Activated naive CD4-positive, alpha-beta T cell treated with anti-CD3 and anti-CD28 coated beads, Interleukin-2, amount 10 ng/mL, durations not matched to agents 7 days and 5 days (primary cell): ENCODE measurements around the gene SLC39A10.
"Not testable (repeated sequence)": the region's sequence is repeated elsewhere in the genome, so short reads cannot be mapped to it uniquely, and the experiment has no call there.

Experiments
- CTCF ChIA-PET: fragments of 350-600 bp; sonication (Branson Sonifier 250); formaldehyde crosslinking; loops from one replicate; lab custom pipeline; 2021; ENCODE audit warnings: antibody characterized with exemption; lab: Charles Lee
- DNase-seq: peaks from one replicate; pipeline ENCODE4 v3.0.0-alpha.2; 2020
- H3K27ac Mint-ChIP-seq: one replicate; pipeline ENCODE4 v1.8.0; 2021; ENCODE audit warnings: mild to moderate bottlenecking, moderate library complexity, mixed read lengths
- H3K27me3 Mint-ChIP-seq: one replicate; pipeline ENCODE4 v1.8.0; 2021; ENCODE audit warnings: mild to moderate bottlenecking, mixed read lengths
- H3K36me3 Mint-ChIP-seq: one replicate; pipeline ENCODE4 v1.8.0; 2021; ENCODE audit warnings: mixed read lengths
- H3K4me1 Mint-ChIP-seq: one replicate; pipeline ENCODE4 v1.8.0; 2021; ENCODE audit warnings: mixed read lengths
- H3K4me3 Mint-ChIP-seq: one replicate; pipeline ENCODE4 v1.8.0; 2021; ENCODE audit warnings: mild to moderate bottlenecking, moderate library complexity, mixed read lengths
- H3K9me3 Mint-ChIP-seq: one replicate; pipeline ENCODE4 v1.8.0; 2021; ENCODE audit warnings: mixed read lengths

Gene SLC39A10

DNA sequence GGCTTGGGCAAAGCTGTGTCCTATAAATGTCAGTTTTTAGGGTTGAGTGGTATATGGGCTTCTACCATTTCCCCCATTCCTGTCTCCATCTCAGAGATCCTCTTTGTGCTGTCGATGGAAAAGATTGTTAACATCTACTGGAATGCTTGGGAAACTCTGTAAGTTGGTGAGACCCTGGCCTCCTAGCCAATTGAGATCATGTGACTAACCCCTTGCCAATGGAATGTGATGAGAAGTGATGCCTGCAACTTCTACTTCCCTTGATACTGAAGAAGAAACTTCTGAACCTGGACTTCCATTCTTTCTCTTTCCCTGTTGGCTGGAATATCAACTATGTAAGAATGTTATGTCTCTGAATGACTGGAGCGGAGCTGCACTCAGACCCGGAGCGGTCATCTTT, 14.5 kb downstream of the SLC39A10 start:
- H3K36me3 Mint-ChIP-seq, result peaks cover 11% of the 10 kb centered on the region

DNA sequence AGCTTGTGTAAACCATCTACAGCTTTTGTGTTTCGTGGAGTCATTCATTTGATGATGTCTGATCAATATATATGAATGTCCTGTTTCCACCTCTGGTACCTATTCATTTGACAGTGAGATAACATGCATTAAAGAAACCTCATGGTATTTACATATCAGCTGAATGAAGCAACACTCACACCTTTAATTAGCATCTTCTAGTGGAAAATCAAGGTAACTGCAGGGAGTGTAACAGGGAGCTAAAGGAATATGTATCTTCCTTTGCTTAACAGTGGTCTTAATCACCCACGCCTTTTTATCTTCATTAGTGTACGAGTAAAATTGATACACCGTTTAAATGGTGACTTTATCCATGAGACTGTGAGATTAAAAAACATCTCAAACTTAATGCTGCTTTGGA, 15.6 kb downstream of the SLC39A10 start:
- H3K27me3 Mint-ChIP-seq, result no peaks in the 10 kb centered on the region
- H3K4me1 Mint-ChIP-seq, result peaks cover 9% of the 10 kb centered on the region
- H3K9me3 Mint-ChIP-seq, result no peaks in the 10 kb centered on the region
- H3K36me3 Mint-ChIP-seq, result peaks cover 14% of the 10 kb centered on the region
- CTCF ChIA-PET, result interaction anchor here (1.1 to 1.4 kb wide), 4 partner anchors 8 to 97 kb away, joined by 3 to 4 read pairs (median 4); no protein-coding TSS in a partner anchor
- H3K4me3 Mint-ChIP-seq, result no peak overlapping the region
- H3K27ac Mint-ChIP-seq, result no peak overlapping the region
- DNase-seq, result no peak

More for the DNA sequence above, 14.5 kb downstream of the SLC39A10 start:
- Mint-ChIP-seq H3K4me3 (no peak overlapping the region), H3K27me3 (no peaks in the 10 kb centered on the region), H3K9me3 (no peaks in the 10 kb centered on the region), H3K4me1 (peaks cover 2% of the 10 kb centered on the region), H3K27ac (no peak overlapping the region)
- CTCF ChIA-PET, result interaction anchor here (1.1 kb wide), 1 partner anchor 11 kb away, joined by 3 read pairs; no protein-coding TSS in a partner anchor
- no peak for DNase-seq

DNA sequence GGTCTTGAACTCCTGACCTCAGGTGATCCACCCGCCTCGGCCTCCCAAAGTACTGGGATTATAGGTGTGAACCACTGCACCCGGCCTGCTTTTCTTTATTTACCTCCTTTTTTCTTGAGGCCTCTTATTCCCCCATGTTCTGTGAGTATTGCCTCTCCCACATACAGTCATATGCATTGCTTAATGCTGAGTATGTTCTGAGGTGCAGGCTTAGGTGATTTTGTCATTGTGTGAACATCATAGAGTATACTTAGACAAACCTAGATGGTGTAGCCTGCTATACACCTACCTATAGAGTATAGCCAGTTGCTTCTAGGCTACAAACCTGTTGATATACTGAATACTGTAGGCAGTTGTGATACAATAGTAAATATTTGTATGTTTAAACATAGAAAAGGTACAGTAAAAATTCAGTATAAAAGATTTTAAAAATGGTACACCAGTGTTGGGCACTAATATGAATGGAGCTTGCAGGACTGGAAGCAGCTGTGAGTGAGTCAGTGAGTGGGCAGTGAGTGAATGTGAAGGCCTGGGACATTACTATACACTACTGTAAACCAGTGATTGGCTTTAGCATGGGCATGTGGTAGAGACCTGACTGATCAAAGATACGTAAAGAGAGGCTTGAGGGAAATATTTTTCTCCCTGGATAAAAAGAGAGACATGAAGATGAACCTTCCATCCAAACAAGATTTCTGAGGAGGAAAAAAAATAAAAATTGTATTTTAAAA, 17.6 kb downstream of the SLC39A10 start:
- Mint-ChIP-seq H3K4me1 (peaks cover 12% of the 10 kb centered on the region), H3K4me3 (no peak overlapping the region), H3K27ac (no peak overlapping the region), H3K27me3 (no peaks in the 10 kb centered on the region), H3K9me3 (no peaks in the 10 kb centered on the region), H3K36me3 (peaks cover 16% of the 10 kb centered on the region)
- CTCF ChIA-PET, result interaction anchor here (1.2 kb wide), 1 partner anchor 10 kb away, joined by 4 read pairs; no protein-coding TSS in a partner anchor
- no peak for DNase-seq

DNA sequence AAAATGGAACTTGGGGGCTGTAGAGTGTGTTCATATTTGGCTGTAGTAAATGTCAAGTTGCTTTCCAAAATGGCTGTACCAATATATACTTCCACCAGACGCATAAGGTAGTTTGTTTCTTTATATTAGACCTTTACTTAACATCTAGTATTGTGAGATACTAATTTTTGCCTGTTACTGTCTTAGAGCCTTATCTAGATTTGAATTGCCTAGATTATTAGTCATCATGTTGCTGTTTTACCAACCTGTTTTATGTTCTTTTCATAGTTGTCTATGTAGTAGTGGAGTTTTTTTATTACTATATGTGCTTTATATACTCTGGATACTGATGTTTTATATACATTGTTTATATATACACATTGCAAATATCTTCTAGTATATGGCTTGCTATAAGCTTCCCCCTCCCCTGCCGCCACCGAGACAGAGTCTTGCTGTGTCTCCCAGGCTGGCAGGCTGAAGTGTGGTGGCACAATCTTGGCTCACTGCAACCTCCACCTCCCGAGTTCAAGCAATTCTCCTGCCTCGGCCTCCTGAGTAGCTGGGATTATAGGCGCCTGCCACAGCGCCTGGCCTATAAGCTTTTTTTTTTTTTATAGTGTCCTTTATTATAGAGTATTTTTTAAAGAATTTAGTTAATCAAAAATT, 18.9 kb downstream of the SLC39A10 start:
- CTCF ChIA-PET, result interaction anchor here (1.0 kb wide), 1 partner anchor 9 kb away, joined by 3 read pairs; no protein-coding TSS in a partner anchor
- H3K27ac Mint-ChIP-seq, result no peak overlapping the region

DNA sequence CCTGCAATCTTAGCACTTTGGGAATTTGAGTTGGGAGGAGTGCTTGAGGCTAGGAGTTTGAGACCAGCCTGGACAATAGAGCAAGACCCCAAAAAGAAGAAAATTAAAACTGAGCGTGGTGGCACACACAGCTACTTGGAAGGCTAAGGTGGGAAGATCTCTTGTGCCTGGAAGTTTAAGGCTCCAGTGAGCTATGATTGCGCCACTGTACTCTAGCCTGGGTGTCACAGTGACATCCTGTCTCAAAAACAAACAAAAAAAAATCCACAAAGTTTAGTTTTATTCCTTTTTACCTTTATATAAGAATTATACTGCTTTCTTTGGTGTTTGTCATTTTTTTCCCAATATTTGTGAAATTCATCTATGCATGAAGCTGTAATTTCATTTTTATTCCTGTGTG, 20.3 kb downstream of the SLC39A10 start:
- Mint-ChIP-seq H3K36me3 (peaks cover 27% of the 10 kb centered on the region), H3K27ac (no peak overlapping the region), H3K27me3 (no peaks in the 10 kb centered on the region), H3K4me1 (peaks cover 15% of the 10 kb centered on the region), H3K9me3 (peaks cover 4% of the 10 kb centered on the region), H3K4me3 (no peak overlapping the region)
- CTCF ChIA-PET, result interaction anchor here (0.6 kb wide), 1 partner anchor 12 kb away, joined by 3 read pairs; no protein-coding TSS in a partner anchor
- no peak for DNase-seq

More for the DNA sequence above, 18.9 kb downstream of the SLC39A10 start:
- peaks cover 4% of the 10 kb centered on the region for H3K9me3 Mint-ChIP-seq
- H3K4me3 Mint-ChIP-seq, result no peak overlapping the region
- H3K27me3 Mint-ChIP-seq, result no peaks in the 10 kb centered on the region
- H3K36me3 Mint-ChIP-seq, result peaks cover 27% of the 10 kb centered on the region
- DNase-seq, result no peak
- peaks cover 12% of the 10 kb centered on the region for H3K4me1 Mint-ChIP-seq

DNA sequence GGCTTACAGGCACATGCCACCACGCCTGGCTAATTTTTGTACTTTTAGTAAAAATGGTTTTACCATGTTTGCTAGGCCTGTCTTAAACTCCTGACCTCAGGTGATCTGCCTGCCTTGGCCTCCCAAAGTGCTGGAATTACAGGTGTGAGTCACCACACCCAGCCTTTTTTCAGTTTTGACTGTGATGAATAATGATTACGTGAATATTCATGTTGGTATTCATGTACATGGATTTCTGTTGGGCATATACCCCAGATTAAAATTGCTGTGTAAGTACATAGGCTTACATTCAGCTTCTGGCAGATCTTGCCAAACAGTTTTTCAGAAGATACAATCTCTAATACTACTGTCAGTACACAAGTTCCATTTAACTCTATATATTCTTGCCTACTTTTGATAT, 20.9 kb downstream of the SLC39A10 start:
- DNase-seq, result no peak
- Mint-ChIP-seq H3K36me3 (peaks cover 26% of the 10 kb centered on the region), H3K9me3 (peaks cover 4% of the 10 kb centered on the region), H3K4me3 (no peak overlapping the region), H3K4me1 (peaks cover 15% of the 10 kb centered on the region), H3K27ac (no peak overlapping the region), H3K27me3 (no peaks in the 10 kb centered on the region)
- CTCF ChIA-PET, result no interaction called here

DNA sequence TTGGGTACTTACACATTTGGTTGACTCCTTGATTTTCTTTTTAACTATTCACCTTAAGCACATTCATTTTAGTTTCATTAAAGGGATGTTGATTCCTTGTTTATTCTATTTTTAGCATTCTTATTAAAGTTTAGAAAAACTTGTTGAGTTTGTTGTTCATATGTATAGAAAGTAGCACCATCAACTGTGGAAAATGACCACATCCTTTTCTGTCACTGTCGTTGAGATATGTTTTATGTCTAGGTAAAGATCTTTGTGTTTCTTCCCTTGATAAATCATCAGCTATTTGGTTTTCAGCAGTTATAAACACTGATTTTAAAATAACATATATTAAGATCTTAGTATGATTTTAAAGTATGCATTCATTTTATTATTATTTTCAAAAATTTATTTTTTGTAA, 25.1 kb downstream of the SLC39A10 start:
- Mint-ChIP-seq H3K36me3 (peaks cover 49% of the 10 kb centered on the region), H3K9me3 (peaks cover 4% of the 10 kb centered on the region), H3K27ac (no peak overlapping the region), H3K4me3 (no peak overlapping the region), H3K27me3 (no peaks in the 10 kb centered on the region), H3K4me1 (peaks cover 23% of the 10 kb centered on the region)
- CTCF ChIA-PET, result no interaction called here
- no peak for DNase-seq

DNA sequence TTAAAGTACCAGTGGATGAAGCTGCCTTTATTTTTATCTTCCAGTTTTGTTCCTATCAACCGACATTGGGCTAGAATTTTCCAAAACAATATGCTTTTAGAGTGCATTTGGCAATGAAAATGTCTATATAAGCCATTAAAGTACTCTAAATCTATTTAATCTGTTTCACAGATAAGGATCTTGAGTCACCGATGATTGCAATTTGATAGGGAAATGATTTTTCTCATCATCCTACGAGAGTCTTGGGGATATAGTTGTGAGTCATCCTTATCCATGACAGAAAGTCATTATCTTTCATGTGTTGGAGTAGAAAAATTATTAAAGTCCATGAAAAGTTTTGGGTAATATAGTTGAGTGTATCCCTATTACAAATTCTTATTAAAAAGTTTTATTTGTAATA, 26.1 kb downstream of the SLC39A10 start:
- CTCF ChIA-PET, result no interaction called here
- Mint-ChIP-seq H3K36me3 (peaks cover 47% of the 10 kb centered on the region), H3K9me3 (peaks cover 4% of the 10 kb centered on the region)

DNA sequence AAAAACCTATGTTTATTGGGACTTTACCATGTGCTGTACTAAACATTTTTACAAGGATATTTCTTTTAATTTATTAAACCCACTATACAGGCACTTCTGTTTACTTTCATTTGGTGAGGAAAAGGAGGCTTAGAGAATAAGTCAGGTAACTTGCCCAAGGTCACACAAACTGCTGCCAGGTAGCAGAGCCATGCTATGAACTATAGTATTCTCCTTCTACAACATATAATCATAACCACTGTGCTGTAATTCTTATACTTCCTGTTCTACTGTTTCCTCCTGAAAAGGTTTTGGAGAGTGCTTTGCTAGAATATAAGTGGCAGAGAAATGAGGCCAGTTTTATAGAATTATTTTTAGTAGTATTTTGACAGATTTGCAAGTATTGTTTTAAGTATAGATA, 29.5 kb downstream of the SLC39A10 start:
- Mint-ChIP-seq H3K4me3 (no peak overlapping the region), H3K36me3 (peaks cover 53% of the 10 kb centered on the region), H3K27me3 (no peaks in the 10 kb centered on the region), H3K9me3 (peaks cover 11% of the 10 kb centered on the region), H3K4me1 (peaks cover 17% of the 10 kb centered on the region), H3K27ac (peak overlapping the region; percentile 8)
- no peak for DNase-seq
- CTCF ChIA-PET, result no interaction called here

More for the DNA sequence above, 26.1 kb downstream of the SLC39A10 start:
- Mint-ChIP-seq H3K4me3 (no peak overlapping the region), H3K27me3 (no peaks in the 10 kb centered on the region), H3K27ac (no peak overlapping the region), H3K4me1 (peaks cover 13% of the 10 kb centered on the region)
- DNase-seq, result no peak

DNA sequence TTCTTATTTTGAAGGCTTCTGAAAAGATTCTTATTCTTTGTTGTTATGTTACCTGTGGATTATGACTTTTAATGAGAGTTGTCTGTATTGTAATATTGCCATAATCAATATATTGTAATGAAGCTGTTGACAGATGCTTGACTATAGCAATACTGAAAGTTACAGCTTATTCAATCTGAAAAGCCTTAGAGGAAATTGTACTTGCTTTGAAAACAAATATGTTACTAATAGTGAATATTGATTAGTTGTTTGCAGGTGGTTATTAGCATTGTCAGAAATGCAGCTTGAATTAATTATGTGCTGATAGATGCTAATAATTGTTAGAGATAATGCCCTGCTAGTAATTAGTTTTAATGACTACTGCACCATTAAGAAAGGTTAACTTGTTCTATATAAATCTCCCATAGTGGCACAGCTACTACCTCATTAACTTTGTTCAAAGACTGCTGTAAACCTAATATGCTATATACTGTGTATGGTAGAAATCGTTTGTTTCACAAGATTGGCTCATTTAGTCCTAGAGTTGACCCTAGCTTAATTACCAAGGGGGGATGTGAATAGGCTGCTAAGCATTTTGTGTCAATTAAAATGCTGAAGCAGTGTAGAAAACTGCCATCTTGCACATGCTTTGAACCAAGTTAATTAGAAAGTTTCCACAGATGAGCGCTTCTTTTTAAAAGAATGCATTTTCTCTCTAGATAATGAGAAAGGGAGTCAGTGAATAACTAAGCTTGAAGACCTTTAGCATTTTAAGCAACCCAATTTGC, 30.5 kb downstream of the SLC39A10 start:
- H3K36me3 Mint-ChIP-seq, result peaks cover 59% of the 10 kb centered on the region
- H3K27me3 Mint-ChIP-seq, result no peaks in the 10 kb centered on the region
- CTCF ChIA-PET, result interaction anchor here (1.1 kb wide), 1 partner anchor 23 kb away, joined by 3 read pairs; no protein-coding TSS in a partner anchor
- no peak for DNase-seq
- H3K4me1 Mint-ChIP-seq, result peaks cover 17% of the 10 kb centered on the region
- H3K27ac Mint-ChIP-seq, result no peak overlapping the region
- peaks cover 17% of the 10 kb centered on the region for H3K9me3 Mint-ChIP-seq
- no peak overlapping the region for H3K4me3 Mint-ChIP-seq

DNA sequence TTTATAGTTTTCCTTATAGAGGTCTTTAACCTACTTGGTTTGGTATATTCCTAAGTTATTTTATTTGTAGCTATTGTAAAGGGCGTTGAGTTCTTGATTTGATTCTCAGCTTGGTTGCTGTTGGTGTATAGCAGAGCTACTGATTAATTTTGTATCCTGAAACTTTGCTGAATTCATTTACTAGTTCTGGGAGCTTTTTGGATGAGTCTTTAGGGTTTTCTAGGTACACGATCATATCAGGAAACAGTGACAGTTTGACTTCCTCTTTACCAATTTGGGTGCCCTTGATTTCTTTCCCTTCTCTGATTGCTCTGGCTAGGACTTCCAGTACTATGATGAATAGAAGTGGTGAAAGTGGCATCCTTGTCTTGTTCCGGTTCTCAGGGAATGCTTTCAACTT, 35.5 kb downstream of the SLC39A10 start:
- CTCF ChIA-PET, H3K27me3 Mint-ChIP-seq, H3K4me3 Mint-ChIP-seq, DNase-seq, H3K27ac Mint-ChIP-seq: not testable (repeated sequence)
- Mint-ChIP-seq H3K9me3 (peaks cover 25% of the 10 kb centered on the region), H3K4me1 (peaks cover 21% of the 10 kb centered on the region), H3K36me3 (peaks cover 59% of the 10 kb centered on the region)

DNA sequence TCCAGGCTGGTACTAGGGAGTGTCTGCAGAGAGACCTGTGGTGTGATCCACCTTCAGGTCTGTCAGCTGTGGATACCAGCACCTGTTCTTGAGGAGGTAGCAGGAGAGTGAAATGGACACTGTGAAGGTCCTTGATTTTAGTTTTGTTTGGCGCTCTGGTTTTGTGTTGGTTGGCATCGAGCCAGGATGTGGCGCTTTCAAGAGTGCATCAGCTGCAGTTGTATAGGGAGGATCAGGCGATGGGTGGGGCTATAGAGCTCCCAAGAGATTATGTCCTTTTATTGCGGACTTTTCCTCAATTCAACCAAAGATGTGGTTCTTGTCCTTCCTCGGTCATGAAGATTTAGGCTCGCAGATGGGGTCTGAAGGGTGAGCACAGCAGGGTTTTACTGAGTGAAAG, 37.5 kb downstream of the SLC39A10 start:
- H3K27me3 Mint-ChIP-seq, result no peaks in the 10 kb centered on the region
- CTCF ChIA-PET, result no interaction called here
- peaks cover 66% of the 10 kb centered on the region for H3K36me3 Mint-ChIP-seq
- no peak overlapping the region for H3K27ac Mint-ChIP-seq
- H3K4me3 Mint-ChIP-seq, result no peak overlapping the region
- peaks cover 21% of the 10 kb centered on the region for H3K4me1 Mint-ChIP-seq
- no peak for DNase-seq
- peaks cover 25% of the 10 kb centered on the region for H3K9me3 Mint-ChIP-seq

DNA sequence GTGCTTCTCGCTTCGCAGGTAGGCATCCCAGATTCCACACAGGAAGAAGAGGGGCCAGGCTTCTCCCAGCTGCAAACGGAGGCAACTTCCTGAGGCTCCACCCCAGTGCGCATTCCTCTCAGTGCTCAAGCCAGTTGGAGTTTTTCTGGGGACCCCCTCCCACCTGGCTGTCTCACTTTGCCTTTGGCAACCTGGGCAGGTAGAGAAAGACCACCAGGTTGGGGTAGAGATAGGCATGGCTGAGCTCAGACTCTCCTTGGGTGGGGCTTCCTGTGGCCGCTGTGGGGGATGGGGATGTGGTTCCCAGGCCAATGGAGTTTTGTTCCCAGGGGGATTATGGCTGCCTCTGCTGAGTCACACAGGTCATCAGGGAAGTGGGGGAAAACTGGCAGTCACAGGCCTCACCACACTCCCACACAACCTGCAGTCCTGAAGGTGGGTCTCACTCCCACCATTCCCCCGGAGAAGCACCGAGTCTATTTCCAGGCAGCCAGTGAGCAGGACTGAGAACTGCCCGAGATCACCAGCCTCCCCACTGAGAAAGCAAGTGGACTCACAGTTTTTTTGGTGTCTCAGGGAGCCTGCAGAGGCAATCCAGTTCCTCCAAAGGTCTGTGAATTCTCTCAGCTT, 38.1 kb downstream of the SLC39A10 start:
- DNase-seq, result no peak
- no peaks in the 10 kb centered on the region for H3K27me3 Mint-ChIP-seq
- peaks cover 21% of the 10 kb centered on the region for H3K4me1 Mint-ChIP-seq
- H3K36me3 Mint-ChIP-seq, result peaks cover 64% of the 10 kb centered on the region
- peaks cover 30% of the 10 kb centered on the region for H3K9me3 Mint-ChIP-seq
- no peak overlapping the region for H3K27ac Mint-ChIP-seq
- no peak overlapping the region for H3K4me3 Mint-ChIP-seq
- CTCF ChIA-PET, result no interaction called here

DNA sequence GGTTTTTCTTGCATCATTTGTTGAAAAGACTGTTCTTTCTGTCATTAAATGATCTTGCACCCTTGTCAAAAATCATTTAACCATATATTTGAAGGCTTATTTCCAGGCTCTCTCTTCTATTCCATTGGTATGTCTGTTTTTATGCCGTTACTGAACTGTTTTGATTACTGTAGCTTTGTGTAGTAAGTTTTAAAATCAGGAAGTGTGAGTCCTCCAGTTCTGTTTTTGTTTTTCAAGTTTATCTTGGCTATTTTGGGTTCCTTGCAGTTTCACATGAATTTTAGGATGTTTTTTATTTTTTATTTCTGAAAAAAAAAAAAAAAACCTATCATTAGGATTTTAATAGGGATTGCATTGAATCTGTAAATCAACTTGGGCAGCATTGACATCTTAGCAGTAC, 39.0 kb downstream of the SLC39A10 start:
- Mint-ChIP-seq H3K4me1 (peaks cover 21% of the 10 kb centered on the region), H3K4me3 (no peak overlapping the region), H3K27me3 (no peaks in the 10 kb centered on the region), H3K9me3 (peaks cover 33% of the 10 kb centered on the region), H3K36me3 (peaks cover 64% of the 10 kb centered on the region), H3K27ac (no peak overlapping the region)
- CTCF ChIA-PET, result no interaction called here
- DNase-seq, result no peak
